ENCODE measurements around the gene LAMA2. TPM values are rescaled to one million over a fixed set of nuclear protein-coding genes. Genes with fewer than 3 reads are reported as not detected.

LAMA2 gene
- total RNA-seq (2022; extraction: Qiagen RNA extraction; ENCODE audit: low read depth) = 0.19 to 0.60 TPM (median 0.38 TPM) in 5 replicates

DNA sequence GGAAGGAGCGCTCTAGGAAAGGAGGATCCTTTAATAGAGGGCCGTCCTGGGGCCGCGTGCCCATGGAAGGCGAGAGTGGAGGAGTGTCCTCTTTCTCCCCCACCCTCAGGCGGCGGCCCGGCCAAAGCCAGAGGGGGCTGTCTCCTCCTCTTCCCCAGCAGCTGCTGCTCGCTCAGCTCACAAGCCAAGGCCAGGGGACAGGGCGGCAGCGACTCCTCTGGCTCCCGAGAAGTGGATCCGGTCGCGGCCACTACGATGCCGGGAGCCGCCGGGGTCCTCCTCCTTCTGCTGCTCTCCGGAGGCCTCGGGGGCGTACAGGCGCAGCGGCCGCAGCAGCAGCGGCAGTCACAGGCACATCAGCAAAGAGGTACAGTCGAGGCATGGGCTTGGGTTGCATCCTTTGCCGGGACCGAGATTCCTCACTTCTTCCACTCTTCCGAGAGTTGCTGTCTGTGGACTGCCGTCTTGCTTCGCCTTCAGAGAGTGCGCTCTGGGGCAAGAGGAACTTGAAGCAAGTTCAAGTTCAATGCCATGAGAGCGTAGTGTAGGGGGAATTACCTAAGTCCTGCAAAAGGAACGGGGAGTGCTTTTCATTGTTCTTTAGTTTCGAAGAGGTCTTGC lies at the start of gene LAMA2:
TSS of gene LAMA2 (plus strand) at position 148 of the 621 bp plus-strand sequence. CDS start at position 256, 108 bp downstream.

Data from A549 treated with CpdA at 1 μM for 4 hours (cell line).